ENCODE data around the gene CELF2.
"Not testable (repeated sequence)": the region's sequence is repeated elsewhere in the genome, so short reads cannot be mapped to it uniquely, and the experiment has no call there.

Gene CELF2

DNA sequence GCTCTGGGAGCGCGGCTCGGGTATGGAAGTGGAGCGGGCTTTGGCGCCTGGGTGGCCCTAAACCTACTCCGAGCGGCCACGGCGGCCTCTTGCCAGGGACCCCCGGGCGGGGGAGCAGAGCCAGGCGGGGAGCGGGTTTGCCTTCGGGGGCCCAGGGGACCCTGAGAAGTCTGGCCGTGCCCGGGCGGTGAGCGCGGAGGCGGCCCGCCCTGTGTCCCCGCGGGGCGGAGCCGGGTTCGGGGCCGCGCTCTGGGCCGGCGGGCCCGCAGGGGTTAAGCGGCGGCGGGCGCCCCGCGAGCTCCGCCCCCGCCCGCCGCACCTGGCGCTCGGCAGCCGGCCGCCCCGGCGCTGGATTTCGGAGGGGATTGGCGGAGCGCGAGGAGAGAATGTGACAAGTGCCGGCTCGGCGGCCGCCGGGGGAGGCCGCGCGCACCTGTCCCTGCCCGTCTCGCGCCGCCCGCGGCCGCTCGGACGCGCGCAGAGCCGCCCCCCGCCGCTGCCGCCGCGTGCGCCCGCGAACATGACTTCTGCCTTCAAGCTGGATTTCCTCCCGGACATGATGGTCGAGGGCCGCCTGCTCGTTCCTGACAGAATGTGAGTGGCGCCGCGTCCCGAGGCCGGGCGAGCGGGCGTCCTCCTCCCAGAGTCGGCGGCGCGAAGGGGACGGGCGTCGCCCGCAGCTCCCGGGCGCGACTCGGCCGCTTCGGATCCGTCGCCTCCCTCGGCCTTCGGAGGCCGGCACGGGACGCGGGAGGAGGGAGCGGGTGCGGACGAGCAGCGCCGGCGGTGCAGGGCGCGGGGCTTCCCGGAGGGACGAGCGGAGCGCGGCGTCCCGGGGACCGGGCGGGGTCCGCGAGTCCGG, at the start of gene CELF2:
TSS of gene CELF2 (plus strand) at position 303 of the 862 bp plus-strand sequence. CDS start at position 521, 218 bp downstream.
- peak; percentile 43 for DNase-seq

- no peak for DNase-seq
These were observed 49.4 kb upstream of the CELF2 start for GRCh38 chr10:10968257-10968588.

- DNase-seq: no peak
These were observed 44.4 kb upstream of the CELF2 start for GRCh38 chr10:10973310-10973709.

GRCh38 chr10:10975647-10976046, 42.0 kb upstream of the CELF2 start:
- DNase-seq: no peak

DNA sequence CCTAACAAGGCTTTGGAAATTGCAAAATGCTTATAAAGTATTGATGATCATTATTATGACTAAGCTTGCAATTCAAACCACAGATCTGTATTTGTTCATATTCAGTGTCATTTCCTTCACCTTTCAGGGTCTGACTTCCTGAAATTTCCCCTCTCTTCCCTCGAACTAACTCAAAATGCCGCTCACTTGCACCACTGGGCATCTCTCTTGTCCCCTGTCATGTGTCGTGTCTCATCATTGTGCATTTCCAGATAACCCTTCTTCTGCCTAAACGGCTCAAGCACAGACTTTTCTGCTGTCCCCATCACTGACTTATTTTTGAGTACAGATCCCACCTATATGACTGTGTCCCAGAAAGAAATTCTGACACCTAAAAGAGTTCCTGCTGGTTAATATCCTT, 41.0 kb upstream of the CELF2 start:
- DNase-seq: no peak

DNA sequence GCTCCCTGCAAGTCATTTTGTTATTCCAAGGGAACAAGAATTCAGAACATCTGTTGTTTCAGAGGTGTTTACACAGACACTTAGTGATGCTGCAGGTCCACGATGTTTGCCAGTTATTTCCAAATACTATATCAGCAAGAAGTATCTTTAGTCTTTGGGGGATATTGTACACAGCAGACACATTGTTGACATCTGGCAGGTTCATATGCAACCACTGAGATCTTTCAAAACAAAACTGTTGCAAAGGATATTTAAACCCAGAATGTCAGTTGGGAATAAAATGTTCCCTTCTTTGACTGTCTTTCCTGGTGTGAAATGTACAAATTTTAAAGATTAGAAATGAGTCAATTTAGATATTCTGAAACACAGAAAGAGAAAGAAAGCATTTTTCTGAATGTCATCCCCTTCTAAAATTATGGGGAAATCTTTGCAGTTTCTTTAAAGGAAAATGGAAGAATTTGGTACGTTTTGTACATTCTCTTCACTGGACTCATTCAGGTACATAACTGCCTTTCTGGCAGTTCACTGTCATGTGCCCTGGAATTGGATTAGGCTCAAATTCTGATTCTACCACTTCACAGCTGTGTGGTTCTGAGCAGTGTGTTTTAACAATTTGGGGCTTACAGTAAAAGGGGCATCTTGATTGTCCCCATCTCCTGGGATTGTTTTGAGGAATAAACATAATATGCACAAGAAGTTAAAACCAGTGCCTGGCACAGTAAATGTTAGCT, 40.3 kb upstream of the CELF2 start:
- DNase-seq: no peak

DNA sequence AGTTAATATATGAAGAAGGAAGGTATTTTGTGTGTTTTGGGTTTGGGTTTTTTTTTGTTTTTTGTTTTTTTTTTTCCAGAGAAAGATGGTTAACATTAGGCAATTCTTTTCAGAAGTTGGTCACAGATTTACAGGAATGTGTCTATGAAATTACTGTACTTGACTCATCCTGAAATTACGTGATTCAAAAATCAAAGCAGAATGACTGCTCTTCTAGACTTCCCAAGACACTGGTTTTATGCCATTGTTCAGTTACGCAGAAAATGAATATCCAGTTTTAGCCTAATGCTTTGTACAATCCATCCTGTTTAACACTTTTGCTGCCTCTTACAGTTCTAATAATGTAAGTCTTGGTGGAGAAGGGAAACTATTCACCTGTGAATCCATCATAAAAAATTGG, 39.7 kb upstream of the CELF2 start:
- no peak for DNase-seq

- no peak for DNase-seq
These were observed 32.3 kb upstream of the CELF2 start for GRCh38 chr10:10985361-10985760.

DNA sequence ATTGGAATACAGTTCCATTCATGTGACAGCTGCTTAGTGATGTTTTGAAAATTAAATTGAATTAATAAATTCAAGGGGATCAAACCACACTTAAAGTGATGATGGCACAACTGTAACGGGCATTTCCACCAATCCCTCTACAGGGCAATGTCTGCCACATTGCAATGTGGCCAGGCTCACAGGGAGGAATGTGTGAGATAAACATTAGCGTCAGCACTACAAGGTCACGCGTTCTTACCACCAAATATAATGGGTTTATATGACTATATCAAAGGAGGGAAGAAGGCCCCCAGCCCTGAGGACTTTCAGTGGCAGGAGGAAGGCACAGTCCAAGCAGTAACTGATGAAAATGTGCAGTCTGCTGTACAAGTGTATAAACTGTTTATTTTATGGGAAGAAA, 31.1 kb upstream of the CELF2 start:
- DNase-seq: no peak

DNA sequence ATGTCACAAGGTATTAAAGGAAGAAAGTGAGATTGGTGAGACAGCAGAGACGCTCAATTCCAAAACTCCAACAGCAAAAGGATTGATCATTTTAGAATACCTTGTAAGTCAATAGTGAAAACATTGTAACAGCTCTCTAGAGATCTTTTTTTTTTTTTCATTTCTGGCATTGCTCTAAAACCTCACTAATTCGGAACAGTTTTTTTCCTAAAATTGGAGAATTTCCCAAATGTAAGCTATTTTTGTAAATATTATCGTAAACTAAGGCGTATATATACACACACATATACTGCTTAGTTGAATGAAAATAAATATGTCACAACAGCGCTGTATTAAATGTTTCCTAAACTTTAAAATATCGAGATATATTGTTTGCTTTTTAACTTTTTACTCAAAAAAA, 30.6 kb upstream of the CELF2 start:
- no peak for DNase-seq

DNA sequence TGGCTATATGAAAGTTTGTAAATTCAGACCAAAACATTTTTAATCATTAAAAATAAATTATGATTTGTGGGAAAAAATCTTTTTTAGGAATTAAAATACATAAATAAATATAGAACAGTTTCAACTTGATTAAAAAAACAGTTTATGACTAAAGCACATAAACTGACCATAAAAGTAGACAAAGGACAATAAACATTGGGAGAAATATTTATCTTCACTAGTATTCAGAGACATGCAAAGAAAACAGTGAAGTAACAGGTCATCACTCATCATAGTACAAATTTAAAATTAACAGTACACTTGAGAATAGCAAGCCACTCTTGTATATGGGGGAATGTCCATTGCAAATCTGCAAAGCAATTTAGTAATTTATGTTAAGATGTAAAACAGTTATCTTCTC, 28.0 kb upstream of the CELF2 start:
- DNase-seq: no peak

GRCh38 chr10:10991144-10991543, 26.5 kb upstream of the CELF2 start:
- no peak for DNase-seq

DNA sequence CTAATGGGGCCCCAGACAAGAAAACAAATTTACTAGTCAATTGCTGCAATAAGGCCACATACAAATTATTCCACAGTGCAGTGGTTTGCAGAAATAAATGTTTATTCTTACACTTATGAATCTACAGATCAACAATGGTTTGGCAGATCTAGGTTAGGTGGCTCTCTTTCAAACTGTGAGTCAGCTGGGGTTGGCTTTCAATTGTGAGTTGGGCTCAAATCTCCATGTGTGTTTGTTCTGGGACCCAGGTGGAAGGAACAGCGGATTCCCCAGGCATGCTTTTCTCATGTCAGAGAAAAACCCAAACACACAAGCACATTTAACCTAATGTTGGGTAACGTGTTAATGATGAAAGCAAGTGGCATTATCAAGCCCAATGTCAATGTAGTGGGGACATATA, 25.6 kb upstream of the CELF2 start:
- no peak for DNase-seq

DNA sequence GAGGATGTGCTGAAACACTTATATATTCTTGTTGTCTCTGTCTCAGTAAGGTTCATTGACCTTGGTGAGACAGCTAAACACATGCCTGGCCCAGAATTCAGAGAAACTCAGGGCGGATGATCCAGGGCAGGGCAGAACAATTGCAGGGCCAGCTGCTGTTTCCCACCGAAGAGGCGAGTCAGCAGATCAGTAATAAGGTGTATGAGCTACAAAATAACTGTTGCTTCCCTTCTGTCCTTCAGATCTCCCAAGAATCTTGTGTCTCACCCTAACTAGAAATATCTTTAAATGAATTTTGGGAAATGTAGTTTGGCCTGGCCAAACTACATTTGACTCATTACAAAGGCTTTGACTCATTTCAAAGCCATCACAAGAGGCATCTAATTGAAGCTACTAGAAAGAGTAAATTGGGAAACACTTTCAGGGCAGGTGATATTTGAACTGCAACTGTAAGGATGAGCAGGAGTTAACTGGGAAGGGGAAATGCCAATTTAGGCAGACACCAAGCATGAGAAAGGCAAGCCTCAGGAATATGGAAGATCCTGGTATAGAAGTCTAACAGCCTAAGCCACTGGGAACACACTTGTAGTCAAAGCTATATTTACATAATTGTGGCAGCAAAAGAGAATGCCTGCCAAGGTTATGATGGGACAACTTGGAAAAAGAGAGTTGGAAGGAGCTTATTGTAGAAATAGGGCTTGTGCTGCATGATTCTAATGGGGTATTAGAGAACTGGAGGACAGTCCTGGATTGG, 24.5 kb upstream of the CELF2 start:
- no peak for DNase-seq

- DNase-seq: no peak
These were observed 23.9 kb upstream of the CELF2 start for GRCh38 chr10:10993785-10994184.

DNA sequence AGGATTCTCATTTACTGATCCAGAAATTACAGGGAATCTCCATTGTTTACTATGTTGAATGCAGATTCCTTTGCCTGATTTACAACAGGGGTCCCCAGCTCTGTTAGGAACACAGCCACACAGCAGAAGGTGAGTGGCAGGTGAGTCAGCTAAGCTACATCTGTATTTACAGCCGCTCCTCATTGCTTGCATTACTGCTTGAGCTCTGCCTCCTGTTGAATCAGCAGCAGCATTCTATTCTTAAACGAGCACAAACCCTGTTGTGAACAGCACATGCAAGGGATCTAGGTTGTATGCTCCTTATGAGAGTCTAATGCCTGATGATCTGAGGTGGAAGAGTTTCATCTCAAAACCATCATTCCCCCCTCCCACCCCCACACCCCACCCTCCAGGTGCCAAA, 23.3 kb upstream of the CELF2 start:
- no peak for DNase-seq

DNA sequence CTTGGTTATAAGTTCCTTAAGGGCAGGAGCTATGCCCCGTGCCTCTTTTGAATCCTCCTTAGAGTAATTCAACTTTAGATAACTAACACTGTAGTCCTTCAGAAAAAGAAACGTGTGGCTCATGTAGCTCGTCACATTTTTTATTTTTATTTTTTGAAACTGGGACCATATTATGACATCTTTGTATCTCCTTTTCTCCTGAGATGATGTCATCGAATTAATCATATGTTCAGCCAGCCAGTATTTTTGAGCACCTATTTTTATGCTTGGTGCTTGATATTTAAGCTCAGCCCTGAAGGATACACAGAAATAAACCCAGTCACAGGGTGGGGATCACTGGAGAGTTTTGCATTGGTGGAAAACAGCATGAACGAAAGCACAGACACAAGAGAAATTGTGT, 22.6 kb upstream of the CELF2 start:
- DNase-seq: no peak

DNA sequence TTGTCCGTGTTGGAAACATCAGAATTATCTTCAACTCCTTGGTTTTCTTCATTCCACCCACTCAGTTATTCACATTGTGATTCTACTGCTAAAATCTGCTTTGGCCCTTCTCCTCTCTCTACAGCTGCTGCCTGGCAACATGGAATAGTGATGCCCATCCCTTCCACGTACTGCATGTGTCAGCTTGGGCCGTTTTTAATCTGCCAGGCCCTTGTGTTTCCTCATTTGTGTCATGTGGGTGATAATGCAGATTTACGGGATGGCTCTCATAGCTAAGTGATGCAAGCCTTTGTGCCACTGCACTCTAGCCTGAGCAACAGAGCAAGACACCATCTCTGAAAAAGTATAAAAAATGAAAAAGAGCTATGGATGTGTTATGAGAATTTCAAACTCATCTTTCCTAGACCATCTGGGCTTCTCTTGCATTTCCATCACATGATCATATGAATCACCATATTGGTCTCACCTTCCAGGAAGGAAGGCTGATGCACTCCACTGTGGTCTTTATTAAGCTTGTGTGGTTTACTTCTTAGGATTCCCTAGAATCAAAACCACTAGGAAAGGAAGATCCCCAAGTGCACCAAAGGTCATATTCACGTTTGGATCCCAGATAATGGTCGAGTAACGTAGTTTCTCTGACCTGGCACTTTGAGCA, 20.6 kb upstream of the CELF2 start:
- no peak for DNase-seq

- not testable (repeated sequence) for DNase-seq
These were observed 18.2 kb upstream of the CELF2 start for GRCh38 chr10:10999501-10999900.

- DNase-seq: no peak
These were observed 15.2 kb upstream of the CELF2 start for GRCh38 chr10:11002485-11002884.

DNA sequence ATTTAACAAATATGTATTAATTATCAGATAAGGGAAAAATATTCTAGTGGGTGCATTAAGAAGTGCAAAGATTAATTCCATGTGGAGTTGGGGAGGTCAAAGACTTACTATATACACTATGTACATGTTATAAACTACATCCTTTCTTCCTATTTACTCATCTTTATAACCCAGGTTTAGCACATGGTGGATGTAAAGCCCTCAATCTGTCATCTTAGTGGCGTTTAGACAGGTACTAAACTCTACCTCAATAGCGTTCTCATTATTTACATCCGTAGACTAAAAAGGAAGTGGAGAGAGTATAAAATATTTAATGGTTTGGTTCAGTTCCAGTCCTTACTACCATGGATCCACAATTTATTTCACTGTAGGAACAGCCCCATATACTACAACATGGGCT, 14.8 kb upstream of the CELF2 start:
- DNase-seq: no peak

GRCh38 chr10:11003679-11004078, 14.0 kb upstream of the CELF2 start:
- DNase-seq: no peak
